ENCODE results near the gene RSAD1.

DNA sequence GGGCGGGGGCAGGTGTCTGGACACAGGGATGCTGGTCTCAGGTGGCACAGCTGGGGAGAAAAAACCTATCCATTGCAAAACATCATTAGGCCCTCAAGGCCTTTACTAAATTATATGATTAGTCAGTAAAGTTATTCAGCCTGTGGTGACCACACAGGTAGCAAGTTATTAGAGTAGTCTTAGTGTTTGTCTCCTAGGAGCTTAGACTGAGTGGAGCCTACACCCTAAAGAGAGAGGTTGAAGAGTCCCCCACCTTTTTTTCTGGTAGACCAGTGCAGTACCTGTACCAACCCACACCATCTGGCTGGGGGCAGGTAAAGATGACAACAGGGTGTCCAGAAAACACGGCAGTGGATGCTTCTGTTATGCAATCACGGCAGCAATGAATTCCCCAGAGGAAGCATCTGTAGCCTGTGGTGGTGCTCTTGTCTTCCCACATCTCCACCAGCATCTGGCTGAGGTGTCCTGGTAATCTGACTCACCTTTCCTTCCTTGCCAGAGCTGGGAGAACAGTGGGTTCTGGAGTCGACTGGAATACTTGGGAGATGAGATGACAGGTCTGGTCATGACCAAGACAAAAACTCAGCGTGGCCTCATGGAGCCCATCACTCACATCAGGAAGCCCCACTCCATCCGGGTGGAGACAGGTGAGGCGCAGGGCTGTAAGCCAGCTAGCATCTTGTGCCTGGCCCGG is 40.6 kb downstream of the RSAD1 start:
- TF ChIP-seq POLR2A (IDR thresholded peaks at IDR 0.05) (no peak), EP300 (IDR thresholded peaks at IDR 0.05) (no peak), POLR2AphosphoS5 (IDR thresholded peaks at IDR 0.05) (no peak)
- TF ChIP-seq, protein P1, sequence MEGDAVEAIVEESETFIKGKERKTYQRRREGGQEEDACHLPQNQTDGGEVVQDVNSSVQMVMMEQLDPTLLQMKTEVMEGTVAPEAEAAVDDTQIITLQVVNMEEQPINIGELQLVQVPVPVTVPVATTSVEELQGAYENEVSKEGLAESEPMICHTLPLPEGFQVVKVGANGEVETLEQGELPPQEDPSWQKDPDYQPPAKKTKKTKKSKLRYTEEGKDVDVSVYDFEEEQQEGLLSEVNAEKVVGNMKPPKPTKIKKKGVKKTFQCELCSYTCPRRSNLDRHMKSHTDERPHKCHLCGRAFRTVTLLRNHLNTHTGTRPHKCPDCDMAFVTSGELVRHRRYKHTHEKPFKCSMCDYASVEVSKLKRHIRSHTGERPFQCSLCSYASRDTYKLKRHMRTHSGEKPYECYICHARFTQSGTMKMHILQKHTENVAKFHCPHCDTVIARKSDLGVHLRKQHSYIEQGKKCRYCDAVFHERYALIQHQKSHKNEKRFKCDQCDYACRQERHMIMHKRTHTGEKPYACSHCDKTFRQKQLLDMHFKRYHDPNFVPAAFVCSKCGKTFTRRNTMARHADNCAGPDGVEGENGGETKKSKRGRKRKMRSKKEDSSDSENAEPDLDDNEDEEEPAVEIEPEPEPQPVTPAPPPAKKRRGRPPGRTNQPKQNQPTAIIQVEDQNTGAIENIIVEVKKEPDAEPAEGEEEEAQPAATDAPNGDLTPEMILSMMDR (IDR thresholded peaks at IDR 0.05): no peak

Measured in gastroesophageal sphincter (tissue), 3 donors.